ENCODE measurements around the gene MLLT1.

GRCh38 chr19:6286676-6287075, 6.9 kb upstream of the MLLT1 start:
- no peak for TF ChIP-seq SP1 (IDR thresholded peaks at IDR 0.05)
- TF ChIP-seq TARDBP (IDR thresholded peaks at IDR 0.05): no peak
- TF ChIP-seq FOXA1 (IDR thresholded peaks at IDR 0.05): no peak
- TF ChIP-seq HDGF (IDR thresholded peaks at IDR 0.05; ENCODE audit: borderline replicate concordance): no peak
- TF ChIP-seq ELF4 (IDR thresholded peaks at IDR 0.05): no peak
- TF ChIP-seq FOXM1 (IDR thresholded peaks at IDR 0.05; ENCODE audit: borderline replicate concordance): no peak
- TF ChIP-seq L3MBTL2 (conservative IDR thresholded peaks at IDR 0.05): no peak
- no peak for TF ChIP-seq FOXK2 (IDR thresholded peaks at IDR 0.05)
- TF ChIP-seq PKNOX1 (IDR thresholded peaks at IDR 0.05): no peak
- no peak for TF ChIP-seq BHLHE40 (IDR thresholded peaks at IDR 0.05; ENCODE audit: borderline replicate concordance)
- no peak for TF ChIP-seq SUZ12 (IDR thresholded peaks at IDR 0.05)
